OCI-LY7 (cell line): Measurements from ENCODE around the gene ZBTB20.

Experiments
- CTCF ChIP-seq: fragments of 200-600 bp; sonication (generic); conservative IDR thresholded peaks from 2 replicates; pipeline ENCODE4 v1.5.1; 2014; ENCODE audit warnings: mild to moderate bottlenecking, antibody characterized with exemption, low read length, moderate library complexity, mixed read lengths
- EZH2phosphoT487 ChIP-seq: fragments of 200-600 bp; sonication (generic); IDR thresholded peaks from 2 replicates; pipeline ENCODE4 v1.6.1; 2018; ENCODE audit warnings: low read depth, borderline replicate concordance, mild to moderate bottlenecking, mixed run types, antibody characterized with exemption, low read length, moderate library complexity, mixed read lengths

- no peak for TF ChIP-seq CTCF
- no peak for TF ChIP-seq EZH2phosphoT487
Measured at GRCh38 chr3:114848643-114849350, 298.3 kb downstream of the ZBTB20 start.
